Measurements from ENCODE around the gene STAT2.
"Not testable (repeated sequence)": the region's sequence is repeated elsewhere in the genome, so short reads cannot be mapped to it uniquely, and the experiment has no call there.

Gene STAT2

DNA sequence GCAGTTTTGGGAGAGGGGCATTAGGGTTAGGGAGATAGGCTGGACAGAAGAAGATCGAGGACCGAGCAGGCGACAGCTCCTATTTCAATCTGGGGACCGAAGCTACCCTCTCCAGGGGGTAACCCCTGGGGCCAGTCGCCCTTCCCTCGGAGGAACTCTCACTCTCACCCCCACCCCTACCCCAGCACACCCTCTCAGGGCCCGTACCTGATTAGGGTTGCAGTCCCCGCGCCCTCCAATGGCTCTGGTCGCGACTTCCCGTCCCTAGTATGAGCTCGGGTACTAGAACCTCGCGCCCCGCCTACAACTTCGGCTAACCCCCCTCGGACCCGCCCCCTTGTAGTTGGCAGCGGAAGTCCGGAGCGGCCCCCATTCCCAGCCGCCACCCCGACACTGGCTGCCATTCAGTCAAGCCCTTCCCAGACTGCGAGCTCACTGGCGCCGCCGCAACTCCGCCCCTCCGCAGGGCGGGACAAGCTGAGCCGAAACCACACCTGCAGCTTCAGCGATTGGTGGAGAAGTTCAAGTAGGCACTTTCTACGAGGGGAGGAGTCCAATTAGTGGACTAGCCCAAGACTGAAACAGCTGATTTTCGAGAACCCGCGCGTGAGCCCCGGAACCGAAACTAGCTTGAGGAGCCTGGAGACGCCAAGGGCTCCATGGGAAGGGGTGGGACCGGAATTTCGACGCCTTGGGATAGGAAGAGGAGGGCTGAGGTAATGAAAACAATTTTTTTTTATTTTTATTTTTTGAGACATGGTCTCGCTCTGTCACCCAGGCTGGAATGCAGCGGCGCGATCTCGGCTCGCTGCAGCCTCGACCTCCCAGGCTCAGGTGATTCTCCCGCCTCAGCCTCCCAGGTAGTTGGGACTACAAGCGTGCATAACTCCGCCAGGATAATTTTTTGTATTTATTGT is at the start of gene STAT2:
STAT2 (minus strand) TSS at position 257 of the 917 bp plus-strand sequence. CDS start 3,536 bp downstream, outside the sequence.
- peak; percentile 100 for DNase-seq

- no peak for DNase-seq
These were observed 49.0 kb upstream of the STAT2 start for GRCh38 chr12:56408799-56409417.

GRCh38 chr12:56404227-56404626 is 44.3 kb upstream of the STAT2 start:
- DNase-seq: not testable (repeated sequence)

DNA sequence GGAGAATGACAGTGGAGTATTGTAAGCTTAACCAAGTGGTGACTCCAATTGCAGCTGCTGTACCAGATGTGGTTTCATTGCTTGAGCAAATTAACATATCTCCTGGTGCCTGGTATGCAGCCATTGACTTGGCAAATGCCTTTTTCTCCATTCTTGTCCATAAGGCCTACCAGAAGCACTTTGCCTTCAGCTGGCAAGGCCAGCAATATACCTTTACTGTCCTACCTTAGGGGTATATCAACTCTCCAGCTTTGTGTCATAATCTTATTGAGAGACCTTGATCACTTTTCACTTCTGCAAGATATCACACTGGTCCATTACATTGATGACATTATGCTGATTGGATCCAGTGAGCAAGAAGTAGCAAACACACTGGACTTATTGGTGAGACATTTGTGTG is 41.7 kb upstream of the STAT2 start:
- not testable (repeated sequence) for DNase-seq

GRCh38 chr12:56401125-56401524 is 41.2 kb upstream of the STAT2 start:
- not testable (repeated sequence) for DNase-seq

GRCh38 chr12:56399466-56399865 is 39.6 kb upstream of the STAT2 start:
- DNase-seq: not testable (repeated sequence)

- no peak for DNase-seq
These were observed 38.4 kb upstream of the STAT2 start for GRCh38 chr12:56398324-56398723.

- no peak for DNase-seq
These were observed 32.4 kb upstream of the STAT2 start for GRCh38 chr12:56392331-56392730.

DNA sequence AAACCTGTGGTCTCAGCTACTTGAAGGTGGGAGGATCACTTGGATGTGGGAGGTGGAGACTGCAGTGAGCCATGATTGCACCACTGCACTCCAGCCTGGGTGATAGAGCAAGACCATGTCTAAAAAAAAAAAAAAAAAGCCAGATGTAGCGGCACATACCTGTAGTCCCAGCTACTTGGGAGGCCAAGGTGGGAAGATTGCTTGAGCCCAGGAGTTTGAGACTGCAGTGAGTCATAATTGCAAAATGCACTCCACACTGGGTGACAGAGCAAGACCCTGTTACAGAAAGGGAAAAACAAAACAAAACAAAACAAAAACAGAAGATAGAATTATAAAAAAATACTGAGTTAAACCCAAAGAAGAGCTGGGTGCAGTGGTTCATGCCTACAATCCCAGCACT is 31.8 kb upstream of the STAT2 start:
- no peak for DNase-seq

- no peak for DNase-seq
These were observed 29.5 kb upstream of the STAT2 start for GRCh38 chr12:56389412-56389811.

DNA sequence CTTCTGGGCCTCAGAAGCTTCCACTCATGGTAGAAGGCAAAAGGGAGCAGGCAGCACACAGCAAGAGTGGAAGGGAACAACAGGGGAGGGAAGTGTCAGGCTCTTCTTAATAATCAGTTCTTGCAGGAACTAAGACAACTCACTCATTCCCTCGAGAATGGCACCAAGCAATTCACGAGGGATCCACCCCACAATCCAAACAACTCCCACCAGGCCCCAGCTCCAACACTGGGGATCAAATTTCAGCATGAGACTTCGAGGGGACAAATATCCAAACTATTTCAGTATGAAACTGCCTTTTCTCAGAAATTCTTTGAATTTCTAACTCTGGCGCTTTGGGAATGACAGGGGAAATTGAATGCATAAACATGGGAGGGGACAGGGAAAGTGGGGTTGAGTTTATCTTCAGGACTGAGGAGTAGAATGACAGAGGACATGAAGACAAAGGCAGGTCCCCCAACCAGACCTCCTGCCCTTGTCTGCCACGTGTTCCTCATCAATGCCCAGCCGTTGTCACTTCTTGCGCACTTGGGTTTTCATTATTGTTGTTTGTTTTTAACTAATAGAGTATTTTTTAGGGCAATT is 27.3 kb upstream of the STAT2 start:
- DNase-seq: no peak

GRCh38 chr12:56385873-56386272 is 26.0 kb upstream of the STAT2 start:
- DNase-seq: no peak

DNA sequence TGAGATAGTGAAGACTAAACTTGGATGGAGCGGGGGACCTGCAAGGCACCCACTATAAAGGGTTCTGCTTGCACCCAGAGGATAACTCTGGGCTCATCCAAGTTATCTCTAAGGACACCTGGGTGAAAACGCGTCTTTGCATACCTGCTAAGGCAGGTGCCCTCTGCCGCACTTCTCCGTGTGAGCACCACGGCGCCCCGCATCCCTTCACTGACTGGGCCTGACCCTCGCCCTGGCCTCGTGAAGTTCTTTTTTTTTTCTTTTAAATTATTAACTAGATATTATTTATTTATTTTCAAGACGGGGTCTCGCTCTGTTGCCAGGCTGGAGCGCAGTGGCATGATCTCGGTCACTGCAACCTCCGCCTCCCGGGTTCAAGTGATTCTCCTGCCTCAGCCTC is 22.7 kb upstream of the STAT2 start:
- no peak for DNase-seq

- DNase-seq: no peak
These were observed 18.0 kb upstream of the STAT2 start for GRCh38 chr12:56377989-56378316.

GRCh38 chr12:56377310-56377988 is 17.5 kb upstream of the STAT2 start:
- no peak for DNase-seq

DNA sequence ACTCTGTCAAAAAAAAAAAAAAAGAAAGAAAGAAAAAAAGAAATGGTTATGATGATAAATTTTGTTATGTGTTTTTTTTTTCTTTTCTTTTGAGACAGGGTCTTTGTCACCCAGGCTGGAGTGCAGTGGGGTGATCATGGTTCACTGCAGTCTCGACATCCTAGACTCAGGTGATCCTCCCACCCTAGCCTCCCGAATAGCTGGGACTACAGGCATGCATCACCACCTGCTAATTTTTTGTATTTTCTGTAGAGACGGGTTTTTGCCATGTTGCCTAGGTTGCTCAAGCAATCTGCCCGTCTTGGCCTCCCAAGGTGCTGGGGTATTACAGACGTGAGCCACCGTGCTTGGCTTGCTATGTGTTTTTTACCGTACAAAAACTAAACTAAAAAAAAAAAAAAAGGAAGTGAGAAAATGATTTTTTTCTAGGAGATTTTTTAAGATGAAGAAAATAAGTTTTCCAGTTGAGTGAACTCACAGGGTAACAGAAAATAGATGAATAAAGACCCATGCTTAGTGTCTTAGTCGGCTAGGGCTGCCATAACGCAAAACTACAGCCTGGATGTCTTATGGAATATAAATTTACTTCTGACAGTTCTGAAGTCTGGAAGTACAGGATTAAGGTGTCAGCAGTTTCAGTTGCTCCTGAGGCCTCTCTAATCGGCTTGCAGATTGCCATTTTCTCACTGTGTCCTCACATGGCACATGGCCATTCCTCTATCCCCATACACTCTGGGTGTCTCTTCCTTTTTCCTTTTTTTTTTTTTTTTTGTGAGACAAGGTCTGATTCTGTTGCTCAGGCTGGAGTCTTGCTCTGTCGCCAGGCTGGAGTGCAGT is 15.9 kb upstream of the STAT2 start:
- DNase-seq: no peak

DNA sequence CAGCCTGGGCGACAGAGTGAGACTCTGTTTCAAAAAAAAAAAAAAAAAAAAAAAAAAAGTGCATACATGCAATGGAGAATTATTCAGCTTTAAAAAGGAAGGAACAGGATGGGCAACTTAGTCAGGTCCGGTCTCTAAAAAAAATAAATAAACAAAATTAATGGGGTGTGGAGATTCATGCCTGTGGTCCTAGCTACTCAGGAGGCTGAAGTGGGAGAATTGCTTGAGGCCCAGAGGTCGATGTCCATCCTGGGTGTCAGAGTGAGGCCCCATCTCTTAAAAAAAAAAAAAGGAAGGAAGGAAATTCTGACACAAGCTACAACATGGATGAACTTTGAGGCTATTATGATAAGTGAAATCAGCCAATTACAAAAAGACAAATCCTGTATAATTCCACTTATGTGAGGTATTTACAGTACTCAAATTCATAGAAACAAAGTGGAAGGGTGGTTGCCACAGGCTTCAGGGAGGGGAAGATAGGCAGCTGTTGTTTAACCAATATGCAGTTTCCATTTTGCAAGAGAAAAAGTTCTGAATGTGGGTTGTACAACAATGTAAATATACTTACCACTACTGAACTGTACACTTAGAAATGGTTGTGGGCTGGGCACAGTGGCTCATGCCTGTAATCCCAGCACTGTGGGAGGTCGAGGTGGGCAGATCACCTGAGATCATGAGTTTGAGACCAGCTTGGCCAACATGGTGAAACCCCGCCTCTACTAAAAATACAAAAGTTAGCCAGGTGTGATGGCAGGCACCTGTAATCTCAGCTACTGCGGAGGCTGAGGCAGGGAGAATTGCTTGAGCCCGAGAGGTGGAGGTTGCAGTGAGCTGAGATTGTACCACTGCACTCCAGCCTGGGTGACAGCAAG is 15.1 kb upstream of the STAT2 start:
- DNase-seq: no peak

DNA sequence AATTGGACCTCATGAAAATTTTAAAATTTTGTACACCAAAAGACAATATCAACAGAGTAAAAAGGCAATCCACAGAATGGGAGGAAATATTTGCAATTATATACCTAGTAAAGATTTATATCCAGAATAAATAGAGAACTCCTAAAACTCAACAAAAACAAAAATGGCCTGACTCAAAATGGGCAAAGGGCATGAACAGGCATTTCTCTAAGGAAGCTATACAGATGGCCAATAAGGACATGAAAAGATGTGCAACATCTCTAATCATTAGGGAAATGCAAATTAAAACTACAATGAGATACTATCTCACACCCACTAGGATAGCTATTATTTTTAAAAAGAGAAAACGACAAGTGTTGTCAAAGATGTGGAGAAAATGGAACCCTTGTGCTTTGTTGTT is 13.6 kb upstream of the STAT2 start:
- DNase-seq: no peak

DNA sequence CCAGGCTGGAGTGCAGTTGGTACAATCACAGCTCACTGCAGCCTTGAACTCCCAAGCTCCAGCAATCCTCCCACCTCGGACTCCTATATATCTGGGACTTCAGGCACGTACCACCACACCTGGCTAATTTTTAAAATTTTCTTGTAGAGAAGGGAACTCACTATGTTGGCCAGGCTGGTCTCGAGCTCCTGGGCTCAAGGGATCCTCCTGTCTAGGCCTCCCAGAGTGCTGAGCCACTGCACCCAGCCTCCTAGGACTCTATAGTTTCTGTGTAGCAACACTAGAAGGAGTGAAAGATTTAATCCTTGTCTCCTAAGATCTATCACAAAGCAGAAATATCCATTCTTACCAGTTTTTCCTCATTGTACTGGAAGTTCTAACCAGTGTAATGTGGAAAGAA is 7.0 kb upstream of the STAT2 start:
- no peak for DNase-seq

DNA sequence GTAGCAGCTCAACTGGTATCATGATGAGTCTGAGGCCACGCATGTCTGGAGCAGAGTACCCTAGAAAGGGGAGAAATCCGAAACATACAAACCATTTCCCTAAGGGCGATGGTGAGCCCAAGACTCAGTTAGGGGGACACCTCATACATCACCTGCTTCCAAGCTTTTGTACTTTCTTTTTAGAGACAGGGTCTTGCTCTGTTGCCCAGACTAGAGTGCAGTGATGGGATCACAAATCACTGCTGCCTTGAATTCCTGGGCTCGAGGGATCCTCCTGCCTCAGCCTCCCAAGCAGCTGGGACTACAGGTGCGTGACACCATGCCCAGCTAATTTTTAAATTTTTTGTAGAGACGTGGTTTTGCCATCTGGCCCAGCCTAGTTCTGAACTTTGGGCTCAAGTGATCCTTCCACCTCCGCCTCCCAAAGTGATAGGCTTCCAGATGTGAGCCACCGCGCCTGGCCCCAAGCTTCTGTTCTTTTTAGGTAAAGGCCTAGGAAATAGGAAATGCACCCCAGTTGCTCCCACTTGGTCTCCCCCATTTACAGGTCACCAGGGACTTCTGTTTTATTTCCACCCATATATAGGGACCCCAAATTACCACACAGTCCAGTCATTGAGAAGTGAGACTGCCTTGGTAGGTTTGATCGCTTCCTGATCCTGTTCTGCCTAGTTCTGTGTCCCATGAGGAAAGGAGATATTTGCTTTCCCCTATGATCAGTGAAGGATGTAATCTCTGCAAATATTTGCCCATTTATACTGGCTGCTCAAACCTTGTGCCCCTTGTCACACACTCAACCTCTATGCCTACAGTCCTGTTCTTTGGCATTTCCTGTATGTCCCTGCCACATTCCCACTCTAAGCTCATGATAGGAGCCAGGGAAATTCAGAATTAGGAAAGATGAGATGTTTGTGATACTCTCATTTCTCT is 2.5 kb upstream of the STAT2 start, which contains the start of gene APOF:
APOF (minus strand) TSS at position 728 of the 930 bp plus-strand sequence; CDS start at position 616, 112 bp downstream.
- DNase-seq: no peak

All from NCI-H1048 (cell line).